IMR-90 (cell line): ENCODE results near the gene SPTLC3. TPM values are rescaled to one million over a fixed set of nuclear protein-coding genes. Genes with fewer than 3 reads are reported as not detected.

ENCODE experiments used
- ATAC-seq: fragments of 200-7000 bp; cut with Tn5 transposase; 2 replicates; pipeline ENCODE4 v1.9.1; 2020; ENCODE audit warnings: low read depth, mild to moderate bottlenecking, moderate library complexity
- BruUV-seq: library from RNA; stranded (reverse); fragments of 400-500 nt; replicated peaks from 2 replicates; lab custom pipeline; 2021; lab: Mats Ljungman, UMichigan
- CTCF ChIA-PET: fragments of 300-600 bp; formaldehyde crosslinking; extraction: SDS; loops from one replicate; lab custom pipeline; 2021; ENCODE audit warnings: antibody characterized with exemption; lab: Yijun Ruan, JAX
- POLR2A ChIA-PET: fragments of 300-600 bp; sonication (Branson Sonifier 250); formaldehyde crosslinking; loops from one replicate; lab custom pipeline; 2022; ENCODE audit warnings: antibody characterized with exemption; ENCODE audit not compliant: unreplicated experiment; lab: Charles Lee
- DNase-seq: peaks from one replicate; pipeline ENCODE4 v3.0.0; 2013
- H2AFZ ChIP-seq: replicated peaks from 2 replicates; pipeline ENCODE3; 2013; ENCODE audit warnings: low read length, mild to moderate bottlenecking; ENCODE audit not compliant: poor library complexity
- H2AK5ac ChIP-seq: 2 replicates; pipeline ENCODE4 v1.6.1; 2013; ENCODE audit warnings: low read depth, low read length, inconsistent platforms
- H2AK9ac ChIP-seq: replicated peaks from 2 replicates; pipeline ENCODE3; 2013; ENCODE audit warnings: mild to moderate bottlenecking, low read depth, low read length, moderate library complexity; ENCODE audit not compliant: poor library complexity
- H2BK120ac ChIP-seq: 2 replicates; pipeline ENCODE4 v1.6.1; 2013; ENCODE audit warnings: low read depth, low read length, inconsistent platforms
- H2BK15ac ChIP-seq: 3 replicates; pipeline ENCODE4 v1.6.1; 2013; ENCODE audit warnings: low read depth, low read length, inconsistent platforms
- H2BK20ac ChIP-seq: 2 replicates; pipeline ENCODE4 v1.6.1; 2013; ENCODE audit warnings: low read depth, mild to moderate bottlenecking, inconsistent platforms, low read length, moderate library complexity
- H2BK5ac ChIP-seq: 2 replicates; pipeline ENCODE4 v1.6.1; 2013; ENCODE audit warnings: mild to moderate bottlenecking, low read depth, low read length, inconsistent platforms; ENCODE audit not compliant: poor library complexity, severe bottlenecking
- H3K14ac ChIP-seq: replicated peaks from 2 replicates; pipeline ENCODE4 v1.6.1; 2013; ENCODE audit warnings: low read depth, low read length, inconsistent platforms
- H3K18ac ChIP-seq: 2 replicates; pipeline ENCODE4 v1.6.1; 2013; ENCODE audit warnings: low read depth, low read length, control low read depth
- H3K23ac ChIP-seq: 2 replicates; pipeline ENCODE4 v1.6.1; 2013; ENCODE audit warnings: low read depth, low read length, inconsistent platforms
- H3K27ac ChIP-seq: 2 replicates; pipeline ENCODE4 v1.5.1; 2013; ENCODE audit warnings: mild to moderate bottlenecking, control low read depth, low read length; ENCODE audit not compliant: insufficient read depth
- H3K27me3 ChIP-seq: 2 replicates; pipeline ENCODE4 v1.6.1; 2013; ENCODE audit warnings: low read length; ENCODE audit not compliant: control insufficient read depth, insufficient read depth
- H3K36me3 ChIP-seq: 2 replicates; pipeline ENCODE4 v1.6.1; 2013; ENCODE audit warnings: low read length, mixed read lengths; ENCODE audit not compliant: control insufficient read depth, insufficient read depth
- H3K4ac ChIP-seq: 2 replicates; pipeline ENCODE4 v1.6.1; 2013; ENCODE audit warnings: low read depth, low read length, inconsistent platforms
- H3K4me1 ChIP-seq: 2 replicates; pipeline ENCODE4 v1.6.1; 2013; ENCODE audit warnings: low read length, mixed read lengths; ENCODE audit not compliant: control insufficient read depth, insufficient read depth
- H3K4me2 ChIP-seq: 2 replicates; pipeline ENCODE4 v1.6.1; 2013; ENCODE audit warnings: low read depth, mild to moderate bottlenecking, control low read depth, low read length, moderate library complexity
- H3K4me3 ChIP-seq: 2 replicates; pipeline ENCODE4 v1.5.1; 2013; ENCODE audit warnings: low read depth, mild to moderate bottlenecking, control low read depth, low read length, moderate library complexity; ENCODE audit not compliant: insufficient read depth
- H3K56ac ChIP-seq: 2 replicates; pipeline ENCODE4 v1.6.1; 2013; ENCODE audit warnings: low read length, inconsistent platforms; ENCODE audit not compliant: insufficient read depth; ENCODE audit errors: extremely low read depth
- H3K79me1 ChIP-seq, 2 experiments: 2 replicates each; pipeline ENCODE4 v1.6.1; 2013; ENCODE audit warnings: low read length in 2 of 2, inconsistent platforms in 1 of 2, low read depth in 1 of 2
- H3K9ac ChIP-seq: 2 replicates; pipeline ENCODE4 v1.6.1; 2013; ENCODE audit warnings: low read depth, low read length, control low read depth
- H3K9me1 ChIP-seq: 2 replicates; pipeline ENCODE4 v1.6.1; 2013; ENCODE audit warnings: low read length, inconsistent platforms; ENCODE audit not compliant: insufficient read depth
- H3K9me3 ChIP-seq: 2 replicates; pipeline ENCODE4 v1.6.1; 2013; ENCODE audit warnings: low read length; ENCODE audit not compliant: control insufficient read depth, insufficient read depth
- H4K20me1 ChIP-seq: 2 replicates; pipeline ENCODE4 v1.6.1; 2013; ENCODE audit warnings: low read length, inconsistent platforms; ENCODE audit not compliant: insufficient read depth
- H4K5ac ChIP-seq: 2 replicates; pipeline ENCODE4 v1.6.1; 2013; ENCODE audit warnings: mild to moderate bottlenecking, low read depth, low read length, control low read depth
- H4K8ac ChIP-seq, 2 experiments: 2 replicates each; pipeline ENCODE4 v1.6.1; 2013; ENCODE audit warnings: low read depth in 2 of 2, low read length in 2 of 2, control low read depth in 1 of 2, inconsistent platforms in 1 of 2
- H4K91ac ChIP-seq: 2 replicates; pipeline ENCODE4 v1.6.1; 2013; ENCODE audit warnings: low read depth, low read length, inconsistent platforms; ENCODE audit not compliant: insufficient read depth
- BHLHE40 ChIP-seq: fragments of 150-350 bp; IDR thresholded peaks from 2 replicates; pipeline ENCODE4 v1.6.1; 2016; ENCODE audit warnings: mild to moderate bottlenecking, low read depth, low read length
- FOS ChIP-seq: fragments of 150-350 bp; IDR thresholded peaks from 2 replicates; pipeline ENCODE4 v1.6.1; 2016; ENCODE audit warnings: low read depth, low read length
- NFE2L2 ChIP-seq: fragments of 150-350 bp; IDR thresholded peaks from 2 replicates; pipeline ENCODE4 v1.6.1; 2016; ENCODE audit warnings: low read depth, mild to moderate bottlenecking, low read length
- SMC3 ChIP-seq: fragments of 150-350 bp; IDR thresholded peaks from 2 replicates; pipeline ENCODE4 v1.6.1; 2016; ENCODE audit warnings: low read depth, mild to moderate bottlenecking, antibody characterized with exemption, low read length, moderate library complexity
- dilution Hi-C: fragments of 300-500 bp; cut with HindIII; formaldehyde crosslinking; loops from one replicate; pipeline ENCODE4 v1.14.3; 2018; ENCODE audit warnings: low sequenced_read_pairs; ENCODE audit not compliant: unreplicated experiment
- in situ Hi-C: fragments of 300-500 bp; cut with MboI; formaldehyde crosslinking; loops from 3 replicates; pipeline ENCODE4 v1.14.3; 2019; ENCODE audit warnings: low sequenced_read_pairs, inconsistent platforms, mixed read lengths
- intact Hi-C: fragments of 100-400 bp; cut with micrococcal nuclease; formaldehyde crosslinking; loops from 2 replicates; pipeline ENCODE4 v1.10.0; 2022
- polyA plus RNA-seq, 3 experiments: library from polyadenylated mRNA; depleted of rRNA; stranded (reverse); fragments of >200 nt; gene quantifications; 2 replicates each; pipeline ENCODE4 v1.2.3, GENCODE V29; 2012; ENCODE audit warnings: low replicate concordance in 1 of 3
- total RNA-seq: library from RNA; depleted of rRNA; stranded (reverse); fragments of >200 nt; gene quantifications from 2 replicates; pipeline ENCODE4 v1.2.3, GENCODE V29; 2012

SPTLC3 gene
- total and polyA plus RNA-seq, 2 of the 4 experiments (the other 2 are of a cell fraction) = 0.44 to 1.6 TPM

DNA sequence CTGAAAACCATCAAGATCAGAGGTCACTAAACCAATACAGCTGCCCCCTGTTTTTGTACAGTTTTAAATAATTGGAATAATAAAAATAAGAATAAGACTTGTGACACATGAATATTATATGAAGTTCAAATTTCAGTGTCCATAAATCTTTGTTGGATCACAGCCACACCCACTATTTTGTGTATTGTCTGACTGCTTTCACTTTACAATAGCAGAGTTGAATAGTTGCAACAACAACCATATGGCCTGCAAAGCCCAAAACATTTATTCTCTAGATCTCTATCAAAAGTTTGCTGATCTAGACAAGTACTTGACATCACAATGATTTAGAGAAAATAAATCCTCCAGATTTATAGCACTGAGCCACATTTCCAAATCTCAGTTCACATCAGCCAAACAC, 73.6 kb downstream of the SPTLC3 start:
- Histone ChIP-seq H3K14ac (no peak overlapping the region), H3K4me3 (no peak overlapping the region), H3K4me1 (no peaks in the 10 kb centered on the region), H2BK120ac (no peak overlapping the region), H3K79me1 (no peaks in the 10 kb centered on the region), H3K23ac (no peak overlapping the region), H3K27me3 (no peaks in the 10 kb centered on the region), H4K20me1 (no peaks in the 10 kb centered on the region), H3K56ac (no peak overlapping the region), H2AK5ac (no peak overlapping the region), H4K8ac (no peak overlapping the region), H3K4ac (no peak overlapping the region), H3K4me2 (no peak overlapping the region), H3K9me3 (no peaks in the 10 kb centered on the region), H3K9ac (no peak overlapping the region), H2BK20ac (no peak overlapping the region), H2AFZ (no peak overlapping the region), H2BK15ac (no peak overlapping the region), H3K9me1 (no peaks in the 10 kb centered on the region), H2AK9ac (no peak overlapping the region), H3K36me3 (no peaks in the 10 kb centered on the region), H2BK5ac (no peak overlapping the region), H4K5ac (no peak overlapping the region), H4K91ac (no peak overlapping the region), H3K27ac (no peak overlapping the region), H3K18ac (no peak overlapping the region)
- TF ChIP-seq BHLHE40 = no peak
- TF ChIP-seq SMC3 = no peak
- no peak for TF ChIP-seq NFE2L2
- no peak for TF ChIP-seq FOS
- DNase-seq = no peak
- in situ Hi-C loops = no loop called here
- POLR2A ChIA-PET = no interaction called here
- dilution Hi-C loops = no loop called here
- CTCF ChIA-PET = interaction anchor here (0.6 kb wide), 1 partner anchor 131 kb away, joined by 3 read pairs; no protein-coding TSS in a partner anchor
- no TSS peak for BruUV-seq
- ATAC-seq = no peak
- intact Hi-C loops = no loop called here
